ENCODE measurements around the gene PTDSS2.

PTDSS2 gene

DNA sequence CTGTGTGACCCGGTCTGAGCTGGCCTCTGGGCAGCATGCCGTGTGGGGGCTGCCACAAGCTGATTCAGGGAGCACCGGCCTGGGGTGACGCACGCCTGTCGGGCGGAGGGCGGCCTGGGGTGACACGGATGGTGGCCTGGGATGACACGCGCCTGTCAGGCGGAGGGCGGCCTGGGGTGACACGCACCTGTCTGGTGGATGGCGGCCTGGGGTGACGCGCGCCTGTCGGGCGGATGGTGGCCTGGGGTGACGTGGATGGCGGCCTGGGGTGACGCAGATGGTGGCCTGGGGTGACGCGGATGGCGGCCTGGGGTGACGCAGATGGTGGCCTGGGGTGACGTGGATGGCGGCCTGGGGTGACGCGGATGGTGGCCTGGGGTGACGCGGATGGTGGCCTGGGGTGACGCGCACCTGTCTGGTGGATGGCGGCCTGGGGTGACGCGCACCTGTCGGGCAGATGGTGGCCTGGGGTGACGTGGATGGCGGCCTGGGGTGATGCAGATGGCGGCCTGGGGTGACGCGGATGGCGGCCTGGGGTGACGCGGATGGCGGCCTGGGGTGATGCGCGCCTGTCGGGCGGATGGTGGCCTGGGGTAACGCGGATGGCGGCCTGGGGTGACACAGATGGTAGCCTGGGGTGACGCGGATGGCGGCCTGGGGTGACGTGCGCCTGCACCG is 21.5 kb downstream of the PTDSS2 start:
- no peak for DNase-seq

DNA sequence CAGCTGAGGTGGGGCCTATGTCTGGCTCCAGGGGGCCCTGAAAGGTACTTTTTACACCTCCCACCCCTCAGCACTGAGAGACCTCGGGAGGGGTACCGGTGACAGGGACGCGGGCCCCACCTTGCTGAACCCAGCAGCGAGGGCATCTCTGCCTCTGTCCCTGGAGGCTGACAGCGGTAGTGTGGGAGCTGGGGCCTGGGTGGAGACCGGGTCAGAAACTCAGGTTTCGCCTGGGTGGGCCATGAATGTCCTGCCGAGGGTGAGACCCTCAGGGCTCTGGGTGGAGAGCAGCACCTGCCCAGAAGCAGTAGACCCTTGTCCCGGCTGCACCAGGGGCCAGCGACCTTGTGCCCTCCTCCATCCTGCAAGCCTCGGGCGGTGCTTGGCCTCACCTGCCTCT is 22.2 kb downstream of the PTDSS2 start:
- no peak for DNase-seq

DNA sequence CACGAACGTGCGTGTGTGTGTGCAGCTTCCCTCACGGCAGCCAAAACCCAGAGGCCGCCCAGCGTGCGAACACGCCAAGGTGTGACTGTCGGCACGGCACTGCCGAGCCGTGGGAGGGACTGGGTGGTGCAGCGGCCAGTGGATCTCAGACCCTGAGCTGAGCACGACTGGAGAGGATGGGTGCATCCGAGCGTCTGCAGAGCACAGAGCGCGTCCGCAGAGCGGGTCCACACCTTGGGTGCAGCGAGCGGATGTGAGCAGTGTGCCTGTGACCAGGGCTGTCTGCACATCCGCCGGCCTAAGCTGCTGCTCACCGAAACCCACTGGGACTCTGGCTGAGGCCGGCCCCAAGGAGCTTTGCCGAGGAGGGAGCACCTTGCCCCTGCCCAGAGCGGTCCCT is 22.7 kb downstream of the PTDSS2 start:
- no peak for DNase-seq

DNA sequence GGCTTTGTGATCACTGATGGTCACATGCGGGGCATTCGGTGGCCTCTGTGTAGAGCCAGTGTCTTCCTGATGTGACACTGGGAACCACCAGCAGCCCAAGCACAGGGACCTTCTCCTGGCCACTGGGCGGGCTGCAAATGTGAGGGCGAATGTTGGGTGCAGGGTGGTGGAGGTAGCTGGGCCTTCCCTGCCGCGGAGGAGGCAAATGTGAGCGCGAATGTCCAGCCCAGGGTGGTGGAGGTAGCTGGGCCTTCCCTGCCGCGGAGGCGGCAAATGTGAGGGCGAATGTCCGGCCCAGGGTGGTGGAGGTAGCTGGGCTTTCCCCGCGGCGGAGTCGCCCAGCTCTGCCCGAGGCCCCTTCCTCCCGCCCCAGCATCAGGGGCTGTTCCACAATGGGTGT is 23.3 kb downstream of the PTDSS2 start:
- no peak for DNase-seq

DNA sequence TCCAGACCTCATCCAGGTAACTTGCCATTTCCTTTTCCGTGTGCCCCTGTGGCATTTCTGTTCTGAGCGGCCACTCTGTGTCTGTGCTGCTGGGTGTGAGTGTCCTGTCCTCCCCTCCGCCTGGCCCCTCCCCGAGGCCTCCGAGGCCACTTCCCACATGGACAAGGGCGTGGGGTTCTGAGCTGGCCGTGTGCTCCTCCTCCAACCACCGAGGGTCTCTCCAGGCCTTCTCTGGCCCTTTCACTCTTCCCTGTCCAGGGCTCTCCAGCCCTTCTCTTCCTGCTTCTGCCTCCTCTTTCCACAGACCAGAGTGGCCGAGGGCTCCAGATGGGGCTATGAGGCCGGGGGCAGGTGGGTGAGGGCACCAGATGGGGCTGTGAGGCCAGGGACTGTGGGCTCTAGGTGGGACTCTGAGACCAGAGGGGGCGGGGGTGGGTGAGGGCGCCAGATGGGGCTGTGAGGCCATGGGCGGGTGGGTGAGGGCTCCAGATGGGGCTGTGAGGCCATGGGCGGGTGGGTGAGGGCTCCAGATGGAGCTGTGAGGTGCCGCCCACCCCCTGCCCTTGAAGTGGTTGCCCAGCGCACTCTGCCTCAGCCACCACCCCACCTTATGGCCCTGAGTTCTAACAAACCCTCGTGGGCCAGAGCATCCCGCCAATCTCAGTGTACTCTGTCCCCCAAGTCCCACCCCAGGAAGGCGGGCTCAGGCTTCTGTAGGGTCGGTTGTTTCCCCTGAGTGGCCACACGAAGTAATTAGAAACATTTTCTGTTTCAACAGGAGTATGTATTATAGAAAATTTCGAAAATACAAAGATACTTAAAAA is 24.1 kb downstream of the PTDSS2 start:
- no peak for DNase-seq

DNA sequence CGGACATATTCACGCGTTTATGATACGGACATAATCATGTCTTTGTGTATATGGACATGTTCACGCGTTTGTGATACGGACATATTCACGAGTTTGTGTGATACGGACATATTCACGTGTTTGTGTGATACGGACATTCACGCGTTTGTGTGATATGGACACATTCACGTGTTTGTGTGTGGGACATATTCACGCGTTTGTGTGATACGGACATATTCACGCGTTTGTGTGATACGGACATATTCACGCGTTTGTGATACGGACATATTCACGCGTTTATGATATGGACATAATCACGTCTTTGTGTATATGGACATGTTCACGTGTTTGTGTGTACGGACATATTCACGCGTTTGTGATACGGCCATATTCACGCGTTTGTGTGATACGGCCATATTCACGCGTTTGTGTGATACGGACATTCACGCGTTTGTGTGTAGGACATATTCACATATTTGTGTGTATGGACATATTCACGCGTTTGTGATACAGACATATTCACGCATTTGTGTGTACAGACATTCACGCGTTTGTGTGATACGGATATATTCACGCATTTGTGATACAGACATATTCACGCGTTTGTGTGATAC is 24.9 kb downstream of the PTDSS2 start:
- no peak for DNase-seq

DNA sequence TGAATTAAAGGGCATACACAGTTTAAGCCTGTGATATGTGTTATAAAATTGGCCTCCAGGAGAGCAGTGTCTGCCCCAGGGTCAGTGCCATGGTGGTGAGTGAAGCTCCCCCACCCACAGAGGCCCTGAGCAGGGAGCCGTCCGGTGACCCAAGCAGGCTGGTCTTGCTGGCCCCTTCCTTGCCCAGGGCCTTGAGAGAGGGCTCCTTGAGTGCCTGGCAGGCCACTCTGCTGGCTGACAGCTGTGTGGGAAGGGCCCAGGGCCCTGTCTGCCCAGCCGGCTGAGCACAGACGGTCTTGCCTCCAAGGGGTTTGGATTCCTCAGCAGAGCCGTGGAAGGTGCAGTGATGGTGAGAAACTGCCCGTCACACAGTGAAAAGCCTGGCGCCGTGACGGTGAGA is 25.9 kb downstream of the PTDSS2 start:
- DNase-seq = no peak

DNA sequence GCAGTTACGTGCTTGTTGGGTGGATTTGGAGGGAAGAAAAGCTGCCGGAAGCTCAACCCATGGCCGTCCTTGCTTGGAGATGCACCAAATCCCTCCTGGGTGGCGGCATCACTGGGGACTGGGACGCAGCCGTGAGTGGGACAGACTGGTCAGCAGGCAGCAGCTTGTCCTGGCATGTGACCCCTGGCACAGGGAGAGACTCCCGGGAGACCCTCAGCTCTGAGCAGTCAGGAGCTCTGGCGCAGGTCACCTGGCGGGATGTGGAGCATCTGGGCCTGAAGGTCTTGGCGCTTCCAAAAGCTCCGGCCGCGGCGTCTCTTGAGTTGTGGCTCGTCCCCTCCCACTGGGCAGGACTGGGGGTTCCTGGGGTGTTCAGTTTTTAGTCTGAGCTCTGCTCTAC is 26.3 kb downstream of the PTDSS2 start:
- no peak for DNase-seq

DNA sequence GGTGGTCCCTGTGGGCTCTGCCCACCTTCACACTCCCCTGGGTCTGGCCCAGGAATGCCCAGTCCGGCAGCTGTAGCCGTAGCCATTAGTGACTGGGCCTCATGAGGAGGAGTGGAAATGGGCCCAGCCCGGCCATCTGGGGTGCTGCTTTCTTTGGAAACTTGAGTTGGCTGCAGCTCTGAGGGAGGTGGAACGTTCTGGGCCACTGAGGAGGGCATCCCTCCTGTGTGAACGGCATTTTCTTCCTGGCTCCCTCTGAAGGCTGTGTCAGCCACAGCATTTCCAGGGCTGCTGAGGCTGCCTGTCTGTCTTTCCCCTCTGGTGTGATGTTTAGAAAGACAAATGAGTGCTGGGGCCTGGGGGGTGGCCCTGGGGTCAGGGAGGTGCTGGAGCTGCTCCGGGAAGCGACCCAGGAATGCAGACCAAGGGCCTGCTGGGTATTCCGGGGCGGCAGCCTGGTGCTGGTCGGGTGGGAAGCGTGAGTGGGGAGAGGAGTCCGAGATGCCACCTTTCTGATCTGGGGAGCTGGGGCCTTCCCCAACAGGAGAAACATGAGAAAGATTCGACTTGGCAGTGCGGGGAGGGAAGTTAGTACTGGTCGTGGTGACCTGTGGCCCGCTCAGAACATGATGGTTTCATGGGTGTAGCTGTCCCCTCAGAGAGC is 27.1 kb downstream of the PTDSS2 start:
- DNase-seq = no peak

DNA sequence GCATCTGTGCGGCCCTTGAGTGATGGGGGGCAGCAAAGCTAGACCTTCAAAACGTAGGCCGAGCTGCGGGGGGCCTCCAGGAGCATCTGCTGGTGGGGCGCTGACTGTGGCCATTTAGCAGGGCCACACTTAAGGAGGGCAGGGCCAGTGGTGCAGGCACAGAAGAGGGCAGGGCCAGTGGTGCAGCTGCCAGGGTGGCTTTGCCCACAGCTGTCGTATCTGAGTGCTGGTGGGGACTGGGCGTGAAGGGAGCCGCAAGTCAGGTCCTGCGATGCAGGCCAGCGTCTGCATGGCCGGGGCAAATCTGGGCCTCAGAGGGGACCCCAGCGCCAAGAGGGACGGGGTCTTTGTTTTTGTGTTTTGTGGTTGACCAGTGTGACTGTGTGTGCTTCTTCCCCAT is 29.2 kb downstream of the PTDSS2 start:
- DNase-seq = no peak

DNA sequence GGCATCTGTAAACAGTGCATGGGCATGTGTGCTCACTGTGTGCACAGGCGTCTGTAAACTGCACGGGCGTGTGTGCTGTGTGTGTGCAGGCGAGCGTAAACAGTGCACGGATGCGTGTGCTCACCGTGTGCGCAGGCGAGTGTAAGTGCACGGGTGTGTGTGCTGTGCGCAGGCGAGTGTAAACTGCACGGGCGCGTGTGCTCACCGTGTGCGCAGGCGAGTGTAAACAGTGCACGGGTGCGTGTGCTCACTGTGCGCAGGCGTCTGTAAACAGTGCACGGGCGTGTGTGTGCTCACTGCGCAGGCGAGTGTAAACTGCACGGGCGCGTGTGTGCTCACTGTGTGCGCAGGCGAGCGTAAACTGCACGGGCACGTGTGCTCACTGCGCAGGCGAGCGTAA is 34.5 kb downstream of the PTDSS2 start:
- DNase-seq = no peak

DNA sequence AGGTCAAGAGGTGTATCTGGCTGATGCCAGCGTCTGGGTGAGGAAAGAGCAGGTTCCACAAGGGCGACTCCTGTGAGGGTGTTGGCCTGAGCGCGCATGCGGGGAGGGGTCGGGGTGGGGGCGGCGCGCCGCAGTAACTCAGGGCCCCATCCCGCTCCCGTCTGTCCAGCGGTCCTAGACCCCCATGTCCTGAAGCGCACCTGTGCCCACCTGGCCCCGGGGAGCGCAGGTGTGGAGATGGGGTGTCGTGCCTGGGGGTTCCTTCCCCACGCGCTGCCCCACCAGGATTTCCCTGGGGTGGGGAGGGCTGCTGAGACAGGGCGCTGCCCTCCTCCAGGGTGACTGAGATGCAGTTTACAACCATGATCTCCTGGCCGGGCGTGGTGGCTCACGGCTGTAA is 36.1 kb downstream of the PTDSS2 start:
- DNase-seq = no peak

DNA sequence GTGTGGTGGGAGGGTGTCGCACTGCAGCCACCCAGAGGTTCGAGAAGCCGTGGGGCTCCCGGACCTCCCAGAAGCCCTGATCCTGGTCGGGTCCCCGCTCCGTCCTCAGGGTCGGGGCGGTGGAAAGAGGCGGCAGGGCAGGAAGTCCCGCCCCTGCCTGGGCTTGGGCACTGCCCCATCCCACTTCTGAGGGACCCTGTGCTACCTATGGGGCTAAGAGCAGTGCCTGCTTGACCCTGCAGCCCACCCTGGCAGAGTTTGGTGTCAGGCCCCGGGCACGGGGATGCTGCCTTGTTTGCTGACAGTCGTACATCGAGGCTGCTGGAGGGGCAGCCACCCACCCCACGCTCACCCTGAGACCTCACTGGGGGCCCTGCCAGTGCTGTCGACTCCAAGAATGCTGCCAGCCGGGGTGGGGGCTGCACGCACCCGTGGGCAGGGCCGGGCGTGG is 37.5 kb downstream of the PTDSS2 start:
- peak; percentile 17 for DNase-seq

DNA sequence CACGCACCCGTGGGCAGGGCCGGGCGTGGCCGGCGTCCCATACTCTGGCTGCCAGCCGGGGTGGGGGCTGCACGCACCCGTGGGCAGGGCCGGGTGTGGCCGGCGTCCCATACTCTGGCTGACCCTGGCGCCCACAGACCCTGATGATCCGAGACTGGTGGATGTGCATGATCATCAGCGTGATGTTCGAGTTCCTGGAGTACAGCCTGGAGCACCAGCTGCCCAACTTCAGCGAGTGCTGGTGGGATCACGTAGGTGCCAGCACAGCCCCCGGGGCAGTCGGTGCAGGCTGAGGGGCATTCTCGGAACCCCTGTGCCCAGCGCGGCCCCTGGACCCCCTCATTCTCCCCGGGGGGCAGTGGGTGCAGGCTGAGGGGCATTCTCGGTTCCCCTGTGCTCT is 38.0 kb downstream of the PTDSS2 start:
- no peak for DNase-seq

DNA sequence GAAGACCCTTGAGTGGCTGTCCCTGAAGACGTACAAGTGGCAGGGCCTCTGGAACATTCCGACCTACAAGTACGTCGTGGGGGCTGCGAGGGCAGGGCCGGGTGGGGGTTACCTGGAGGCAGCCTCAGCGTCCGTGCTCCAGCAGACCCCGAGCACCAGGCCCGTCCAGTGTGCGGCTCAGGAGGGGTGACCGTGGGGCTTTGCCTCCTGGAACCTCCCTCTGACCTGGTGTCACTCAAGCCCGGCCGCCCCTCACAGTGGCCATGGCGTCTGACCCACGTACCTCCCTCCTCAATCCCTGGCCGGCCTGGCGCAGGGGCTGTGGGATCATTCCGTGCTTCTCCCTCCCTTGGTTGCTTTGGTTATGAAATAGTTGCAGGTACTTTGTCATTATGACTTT is 38.5 kb downstream of the PTDSS2 start:
- DNase-seq = no peak

DNA sequence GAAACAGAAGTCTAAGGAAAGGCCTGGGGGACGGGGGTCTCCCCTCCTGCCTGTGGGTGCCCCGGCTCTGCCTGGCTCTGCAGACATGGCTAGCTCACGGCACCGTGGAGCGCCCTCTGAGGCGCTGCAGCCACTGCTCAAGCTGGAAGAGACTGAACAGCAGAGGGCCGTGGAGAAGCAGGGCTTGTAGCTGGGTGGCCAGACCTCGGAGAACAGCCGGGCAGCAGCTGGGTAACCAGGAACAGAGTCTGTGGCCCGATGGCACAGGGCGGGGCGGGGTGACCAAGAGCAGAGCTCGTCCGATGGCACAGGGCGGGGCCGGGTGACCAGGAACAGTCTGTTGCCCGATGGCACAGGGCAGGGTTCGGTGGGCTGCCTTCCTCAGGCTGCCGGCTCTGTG is 38.9 kb downstream of the PTDSS2 start:
- DNase-seq = peak; percentile 24

DNA sequence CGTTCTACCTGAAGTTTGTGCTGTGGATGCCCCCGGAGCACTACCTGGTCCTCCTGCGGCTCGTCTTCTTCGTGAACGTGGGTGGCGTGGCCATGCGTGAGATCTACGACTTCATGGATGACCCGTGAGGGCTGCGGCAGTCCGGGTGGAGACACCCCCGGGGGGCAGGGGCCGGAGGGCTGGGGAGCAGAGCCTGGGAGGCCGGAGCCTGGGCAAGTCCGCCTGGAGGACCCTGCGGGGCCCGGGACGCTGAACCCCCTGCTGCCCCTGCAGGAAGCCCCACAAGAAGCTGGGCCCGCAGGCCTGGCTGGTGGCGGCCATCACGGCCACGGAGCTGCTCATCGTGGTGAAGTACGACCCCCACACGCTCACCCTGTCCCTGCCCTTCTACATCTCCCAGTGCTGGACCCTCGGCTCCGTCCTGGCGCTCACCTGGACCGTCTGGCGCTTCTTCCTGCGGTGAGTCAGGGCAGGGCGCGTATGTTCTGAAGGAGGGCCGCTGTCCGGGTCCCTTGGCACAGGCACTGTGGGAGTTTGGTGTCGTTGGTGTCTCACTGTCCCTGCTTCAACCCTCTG is 39.6 kb downstream of the PTDSS2 start:
- DNase-seq = no peak

DNA sequence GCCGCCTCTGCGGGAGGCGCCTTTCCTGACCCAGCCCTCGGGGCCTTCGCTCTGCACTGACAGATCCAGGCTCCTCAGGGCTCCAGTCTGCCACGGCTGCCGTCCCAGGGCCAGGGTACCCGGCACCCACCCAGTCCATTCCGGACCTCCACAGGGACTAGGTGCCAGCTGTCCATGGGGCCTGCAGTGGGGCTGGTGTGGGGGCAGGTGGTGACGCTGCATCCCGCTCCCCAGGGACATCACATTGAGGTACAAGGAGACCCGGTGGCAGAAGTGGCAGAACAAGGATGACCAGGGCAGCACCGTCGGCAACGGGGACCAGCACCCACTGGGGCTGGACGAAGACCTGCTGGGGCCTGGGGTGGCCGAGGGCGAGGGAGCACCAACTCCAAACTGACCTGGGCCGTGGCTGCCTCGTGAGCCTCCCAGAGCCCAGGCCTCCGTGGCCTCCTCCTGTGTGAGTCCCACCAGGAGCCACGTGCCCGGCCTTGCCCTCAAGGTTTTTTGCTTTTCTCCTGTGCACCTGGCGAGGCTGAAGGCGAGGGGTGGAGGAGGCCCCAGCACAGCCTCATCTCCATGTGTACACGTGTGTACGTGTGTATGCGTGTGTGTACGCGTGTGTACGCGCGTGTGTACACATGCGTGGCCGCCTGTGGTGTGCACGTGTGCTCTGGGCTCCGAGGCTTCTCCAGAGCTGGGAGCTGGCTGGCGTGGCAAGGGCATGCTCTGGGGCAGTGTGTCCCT is 40.3 kb downstream of the PTDSS2 start:
- DNase-seq = no peak

DNA sequence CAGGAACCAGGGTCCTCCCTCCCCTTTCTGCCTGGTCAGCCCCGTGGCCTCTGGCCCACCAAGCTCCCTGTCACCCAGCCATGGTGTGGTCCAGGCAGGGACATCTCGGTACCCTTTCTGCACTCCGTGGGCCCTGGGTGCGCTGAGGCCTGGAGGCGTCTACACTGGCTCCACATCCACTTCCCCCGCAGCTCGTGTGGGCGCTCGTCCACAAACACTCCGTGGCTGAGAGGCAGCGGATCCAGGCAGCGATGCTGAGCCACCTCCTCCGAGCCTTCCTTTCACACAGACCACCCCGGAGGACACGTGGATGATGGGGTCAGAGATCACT is 40.8 kb downstream of the PTDSS2 start:
- no peak for DNase-seq

DNA sequence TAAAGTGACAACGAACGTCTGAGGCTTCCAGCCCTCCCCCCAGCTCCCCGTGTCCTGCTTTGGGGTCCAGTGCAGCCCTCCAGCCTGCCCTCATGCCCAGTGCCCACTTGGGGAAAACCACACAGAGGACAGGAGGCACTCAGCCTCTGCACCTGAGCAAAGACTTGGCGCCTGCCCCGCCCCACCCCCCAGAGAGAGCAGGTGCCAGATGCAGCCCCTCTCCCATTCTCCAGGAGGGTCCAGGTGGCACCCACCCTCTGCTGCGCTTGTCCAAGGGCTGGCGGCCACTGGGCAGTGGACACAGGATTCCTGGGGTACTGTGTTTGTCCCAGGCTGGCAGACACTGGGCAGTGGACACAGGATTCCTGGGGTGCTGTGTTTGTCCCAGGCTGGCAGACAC is 41.3 kb downstream of the PTDSS2 start:
- peak; percentile 18 for DNase-seq

DNA sequence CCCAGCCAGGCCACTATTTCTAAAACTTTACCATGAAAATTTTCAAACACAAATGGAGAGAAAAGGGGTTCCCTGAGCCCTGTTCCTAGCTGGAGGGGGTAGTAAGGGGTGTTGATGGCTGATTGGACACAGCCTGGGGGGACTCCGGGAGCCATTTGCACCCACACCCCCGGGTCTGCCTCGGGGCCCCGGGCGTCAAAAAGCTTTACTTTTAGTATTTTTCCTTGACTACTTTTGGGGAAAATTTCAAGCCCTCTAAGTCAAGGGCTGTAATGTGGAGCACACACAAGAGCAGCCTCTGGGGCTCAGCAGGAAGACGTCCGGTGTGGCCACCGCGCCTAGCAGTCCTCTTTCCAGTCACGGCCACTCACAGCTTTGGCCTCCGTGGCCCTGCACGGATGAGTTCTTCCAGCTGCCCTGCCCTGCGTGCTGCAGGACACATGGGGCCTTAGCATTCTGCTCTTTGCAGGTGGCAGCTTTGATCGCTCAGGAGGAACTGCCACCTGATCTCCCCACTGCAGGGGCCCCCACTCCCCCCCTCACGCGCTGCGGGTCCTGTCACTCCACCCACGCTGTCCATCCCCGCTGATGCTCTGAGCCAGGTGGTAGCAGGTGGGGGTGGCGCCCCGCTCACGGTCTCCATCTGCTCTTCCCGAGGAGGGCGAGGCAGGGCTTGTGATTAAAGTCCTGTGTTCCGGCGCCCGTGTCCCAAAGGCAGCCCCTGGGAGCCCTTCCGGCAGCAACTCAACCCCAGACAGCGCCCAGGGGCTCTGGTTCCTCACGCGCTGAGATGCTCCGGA is 42.5 kb downstream of the PTDSS2 start:
- DNase-seq = peak; percentile 16
